Adrenal gland (tissue), 5 donors: ENCODE data around the gene OSBPL2.

ENCODE experiments used
- POLR2A ChIP-seq, 2 donors: fragments of 450-650 bp; IDR thresholded peaks; one replicate each; pipeline ENCODE4 v1.6.1; 2017; ENCODE audit warnings: antibody characterized with exemption in 2 of 2, mild to moderate bottlenecking in 2 of 2, moderate library complexity in 1 of 2
- TF ChIP-seq, protein P1 (sequence below), 6 experiments: fragments of 450-650 bp in 4 of 6; fragments of 200-600 bp in 2 of 6; sonication (generic) in 1 of 6; IDR thresholded peaks; 1 replicate in 5 of 6; 2 replicates in 1 of 6; pipeline versions ENCODE4 v1.5.1 to v1.8.0; 2016 to 2021; ENCODE audit warnings: antibody characterized with exemption in 6 of 6, mild to moderate bottlenecking in 2 of 6, moderate library complexity in 1 of 6
- donor health status: DM: no; HTN: no; CAD: no.

DNA sequence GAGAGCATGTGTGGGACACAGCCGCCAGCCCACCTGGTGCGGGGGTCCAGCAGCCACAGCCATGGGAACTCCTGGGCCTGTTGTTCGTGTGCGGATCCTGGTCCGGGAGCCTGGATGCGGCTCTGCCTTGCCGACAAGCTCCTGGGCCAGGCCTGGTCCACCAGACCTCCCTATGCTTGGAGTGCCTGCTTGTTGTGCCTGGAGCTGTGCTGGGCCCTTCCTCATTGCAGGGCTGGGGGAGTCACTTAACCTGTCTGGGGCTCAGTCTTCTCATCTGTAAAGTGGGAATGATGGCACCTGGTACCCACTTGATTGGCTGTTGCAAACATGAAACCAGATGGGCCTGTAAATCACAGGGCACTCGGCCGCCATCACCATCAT lies 2.6 kb upstream of the OSBPL2 start:
- TF ChIP-seq, protein P1, sequence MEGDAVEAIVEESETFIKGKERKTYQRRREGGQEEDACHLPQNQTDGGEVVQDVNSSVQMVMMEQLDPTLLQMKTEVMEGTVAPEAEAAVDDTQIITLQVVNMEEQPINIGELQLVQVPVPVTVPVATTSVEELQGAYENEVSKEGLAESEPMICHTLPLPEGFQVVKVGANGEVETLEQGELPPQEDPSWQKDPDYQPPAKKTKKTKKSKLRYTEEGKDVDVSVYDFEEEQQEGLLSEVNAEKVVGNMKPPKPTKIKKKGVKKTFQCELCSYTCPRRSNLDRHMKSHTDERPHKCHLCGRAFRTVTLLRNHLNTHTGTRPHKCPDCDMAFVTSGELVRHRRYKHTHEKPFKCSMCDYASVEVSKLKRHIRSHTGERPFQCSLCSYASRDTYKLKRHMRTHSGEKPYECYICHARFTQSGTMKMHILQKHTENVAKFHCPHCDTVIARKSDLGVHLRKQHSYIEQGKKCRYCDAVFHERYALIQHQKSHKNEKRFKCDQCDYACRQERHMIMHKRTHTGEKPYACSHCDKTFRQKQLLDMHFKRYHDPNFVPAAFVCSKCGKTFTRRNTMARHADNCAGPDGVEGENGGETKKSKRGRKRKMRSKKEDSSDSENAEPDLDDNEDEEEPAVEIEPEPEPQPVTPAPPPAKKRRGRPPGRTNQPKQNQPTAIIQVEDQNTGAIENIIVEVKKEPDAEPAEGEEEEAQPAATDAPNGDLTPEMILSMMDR (IDR thresholded peaks at IDR 0.05), result no peak
- no peak for TF ChIP-seq POLR2A (IDR thresholded peaks at IDR 0.05)
